Stimulated activated CD8-positive, alpha-beta memory T cell treated with anti-CD3 and anti-CD28 coated beads, Interleukin-7, amount 100 ng/mL, for 48 hours (primary cell): ENCODE data around the gene NSDHL.

Experiments used
- DNase-seq, 2 donors: peaks; one replicate each; pipeline ENCODE4 v3.0.0-alpha.2; 2020; ENCODE audit warnings: low read depth in 1 of 2; ENCODE audit errors: extremely low read depth in 1 of 2

Gene NSDHL

GRCh38 chrX:152892999-152893891, 62.4 kb downstream of the NSDHL start:
- no peak for DNase-seq

- no peak for DNase-seq
Measured at GRCh38 chrX:152893980-152894610, 63.2 kb downstream of the NSDHL start.

- DNase-seq = no peak
Measured at GRCh38 chrX:152895121-152895520, 64.3 kb downstream of the NSDHL start.

GRCh38 chrX:152895724-152896420, 65.0 kb downstream of the NSDHL start:
- DNase-seq = no peak

GRCh38 chrX:152896450-152896849, 65.6 kb downstream of the NSDHL start:
- no peak for DNase-seq

- no peak for DNase-seq
Measured at GRCh38 chrX:152897222-152898131, 66.6 kb downstream of the NSDHL start, which contains the start of gene ZNF185. Gene ZNF185, plus strand, starts transcription at chrX:152898067. Its CDS starts 16,423 bp downstream, at chrX:152914490.

- no peak for DNase-seq
Measured at GRCh38 chrX:152898442-152898841, 67.6 kb downstream of the NSDHL start.

- DNase-seq = no peak
Measured at GRCh38 chrX:152899111-152899873, 68.4 kb downstream of the NSDHL start.

- no peak for DNase-seq
Measured at GRCh38 chrX:152899874-152900719, 69.2 kb downstream of the NSDHL start.

GRCh38 chrX:152900937-152901445, 70.1 kb downstream of the NSDHL start:
- DNase-seq = no peak

GRCh38 chrX:152901816-152902501, 71.1 kb downstream of the NSDHL start:
- DNase-seq = no peak

- DNase-seq = no peak
Measured at GRCh38 chrX:152902502-152902820, 71.6 kb downstream of the NSDHL start.

- no peak for DNase-seq
Measured at GRCh38 chrX:152903589-152903988, 72.7 kb downstream of the NSDHL start.

- no peak for DNase-seq
Measured at GRCh38 chrX:152904151-152905080, 73.6 kb downstream of the NSDHL start.

GRCh38 chrX:152905081-152905420, 74.2 kb downstream of the NSDHL start:
- no peak for DNase-seq

GRCh38 chrX:152907084-152907651, 76.3 kb downstream of the NSDHL start:
- no peak for DNase-seq

GRCh38 chrX:152908486-152908885, 77.6 kb downstream of the NSDHL start:
- no peak for DNase-seq
